ENCODE measurements around the gene TBC1D5.

DNA sequence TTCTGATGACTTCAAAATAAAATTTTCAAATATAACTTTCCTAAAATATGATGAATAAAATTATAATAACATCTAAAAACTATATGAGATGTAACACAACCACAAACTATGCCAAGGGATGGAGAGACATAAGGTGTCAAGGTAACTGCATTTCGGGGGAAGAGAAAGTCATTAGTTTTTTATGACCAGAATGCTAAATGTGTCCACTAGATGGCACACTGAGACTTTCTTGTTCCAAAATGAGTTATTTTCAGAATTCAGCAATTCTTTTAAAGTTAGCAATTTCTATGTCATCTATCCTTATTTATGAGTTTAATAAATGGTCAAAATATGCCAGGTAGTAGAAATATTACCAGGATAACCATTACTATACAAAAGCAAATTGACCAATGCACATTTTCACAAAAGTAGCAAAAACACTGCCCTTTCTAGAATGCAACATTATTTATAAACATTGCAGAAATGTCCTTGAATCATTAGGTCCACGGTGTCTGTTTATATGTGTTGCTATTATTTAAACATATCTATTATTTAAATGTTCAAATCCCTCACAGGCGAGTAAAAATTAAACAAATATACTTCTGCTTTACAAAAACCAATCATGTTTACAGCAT is 483.5 kb downstream of the TBC1D5 start:
- TF ChIP-seq GATA3 (IDR thresholded peaks at IDR 0.05; ENCODE audit: low read depth, low read length) (no peak), GATA2 (IDR thresholded peaks at IDR 0.05; ENCODE audit: low read depth, low read length) (no peak)
